GM21526 (cell line): ENCODE results near the gene KCNJ18.
"Not testable (repeated sequence)": the region's sequence is repeated elsewhere in the genome, so short reads cannot be mapped to it uniquely, and the experiment has no call there.

Experiments used
- ATAC-seq: cut with Tn5 transposase; IDR thresholded peaks from one replicate; pipeline ENCODE4 v1.9.1; 2021; ENCODE audit warnings: moderate library complexity; ENCODE audit not compliant: unreplicated experiment, low FRiP score

The KCNJ18 gene

GRCh38 chr17:21683897-21684296 is 8.4 kb upstream of the KCNJ18 start:
- ATAC-seq = not testable (repeated sequence)

DNA sequence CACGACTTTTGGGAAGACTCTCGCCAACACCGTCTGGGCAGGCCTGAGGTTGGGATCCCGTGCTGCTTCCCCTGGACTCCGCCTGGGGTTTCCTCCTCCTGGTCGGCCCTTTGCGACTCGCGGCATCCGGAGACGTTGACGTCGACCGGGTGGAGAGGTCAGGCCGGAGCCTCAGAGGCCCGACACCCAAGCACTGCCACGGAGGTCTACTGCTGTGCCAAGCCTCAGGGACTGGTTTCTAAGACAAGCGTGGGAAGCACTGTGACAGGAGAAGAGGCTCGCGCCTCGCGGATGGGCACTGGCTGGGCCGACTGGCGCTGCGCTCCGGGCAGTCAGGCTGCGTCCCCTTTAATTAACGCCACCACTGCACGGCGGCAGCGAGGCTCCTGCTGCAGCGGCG is 7.9 kb upstream of the KCNJ18 start:
- ATAC-seq = not testable (repeated sequence)

DNA sequence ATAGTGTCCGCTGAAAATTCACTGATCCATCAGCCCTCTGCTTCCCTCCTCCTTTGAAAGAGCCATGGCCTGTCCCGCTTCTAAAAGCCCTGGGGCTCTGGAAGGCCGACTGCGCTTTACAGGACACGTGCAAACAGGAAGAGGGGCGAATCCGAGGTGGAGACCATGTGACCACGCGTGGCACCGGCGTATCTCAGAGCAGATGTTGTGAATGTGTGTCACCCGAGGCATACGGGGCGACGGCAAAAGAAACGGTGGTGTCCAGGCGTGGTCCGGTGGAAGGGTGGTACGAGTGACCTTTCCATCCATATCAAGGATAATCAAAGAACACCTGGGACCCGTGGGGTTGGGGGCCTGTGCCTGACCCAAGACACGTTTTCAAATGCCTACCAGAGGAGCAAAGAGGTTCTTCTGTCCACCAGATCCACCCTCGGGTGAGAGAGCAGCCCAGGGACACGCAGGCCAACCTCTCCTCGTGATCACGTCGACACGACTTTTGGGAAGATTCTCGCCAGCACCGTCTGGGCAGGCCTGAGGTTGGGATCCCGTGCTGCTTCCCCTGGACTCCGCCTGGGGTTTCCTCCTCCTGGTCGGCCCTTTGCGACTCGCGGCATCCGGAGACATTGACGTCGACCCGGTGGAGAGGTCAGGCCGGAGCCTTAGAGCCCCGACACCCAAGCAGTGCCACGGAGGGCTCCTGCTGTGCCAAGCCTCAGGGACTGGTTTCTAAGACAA is 7.1 kb upstream of the KCNJ18 start:
- ATAC-seq = not testable (repeated sequence)

DNA sequence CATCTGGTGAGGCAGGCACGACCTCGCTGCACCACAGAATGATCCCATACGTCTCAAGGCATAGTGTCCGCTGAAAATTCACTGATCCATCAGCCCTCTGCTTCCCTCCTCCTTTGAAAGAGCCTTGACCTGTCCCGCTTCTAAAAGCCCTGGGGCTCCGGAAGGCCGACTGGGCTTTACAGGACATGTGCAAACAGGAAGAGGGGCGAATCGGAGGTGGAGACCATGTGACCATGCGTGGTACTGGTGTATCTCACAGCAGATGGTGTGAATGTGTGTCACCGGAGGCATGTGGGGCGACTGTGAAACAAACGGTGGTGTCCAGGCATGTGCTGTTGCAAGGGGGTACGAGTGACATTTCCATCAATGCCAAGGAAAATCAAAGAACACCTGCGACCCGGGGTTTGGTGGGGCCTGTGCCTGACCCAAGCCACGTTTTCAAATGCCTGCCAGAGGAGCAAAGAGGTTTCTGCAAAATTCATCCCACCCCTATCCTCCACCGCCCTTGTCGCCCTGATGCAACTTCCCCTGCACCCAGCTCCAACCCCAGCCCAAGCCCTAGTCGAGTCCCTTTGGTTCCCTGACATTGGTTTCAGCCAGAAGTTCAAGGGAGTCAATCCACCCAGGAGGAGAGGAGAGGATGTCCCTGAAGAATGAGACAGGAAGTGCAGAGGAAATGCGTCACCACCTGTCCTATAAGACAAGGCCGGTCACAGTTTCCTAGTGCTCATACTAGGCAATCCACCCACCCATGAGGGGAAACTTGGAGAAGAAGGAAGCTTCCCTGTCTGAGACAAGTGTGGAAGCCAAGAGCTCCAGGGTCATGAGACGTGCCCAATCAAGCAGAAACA is 5.9 kb upstream of the KCNJ18 start:
- ATAC-seq = no peak

DNA sequence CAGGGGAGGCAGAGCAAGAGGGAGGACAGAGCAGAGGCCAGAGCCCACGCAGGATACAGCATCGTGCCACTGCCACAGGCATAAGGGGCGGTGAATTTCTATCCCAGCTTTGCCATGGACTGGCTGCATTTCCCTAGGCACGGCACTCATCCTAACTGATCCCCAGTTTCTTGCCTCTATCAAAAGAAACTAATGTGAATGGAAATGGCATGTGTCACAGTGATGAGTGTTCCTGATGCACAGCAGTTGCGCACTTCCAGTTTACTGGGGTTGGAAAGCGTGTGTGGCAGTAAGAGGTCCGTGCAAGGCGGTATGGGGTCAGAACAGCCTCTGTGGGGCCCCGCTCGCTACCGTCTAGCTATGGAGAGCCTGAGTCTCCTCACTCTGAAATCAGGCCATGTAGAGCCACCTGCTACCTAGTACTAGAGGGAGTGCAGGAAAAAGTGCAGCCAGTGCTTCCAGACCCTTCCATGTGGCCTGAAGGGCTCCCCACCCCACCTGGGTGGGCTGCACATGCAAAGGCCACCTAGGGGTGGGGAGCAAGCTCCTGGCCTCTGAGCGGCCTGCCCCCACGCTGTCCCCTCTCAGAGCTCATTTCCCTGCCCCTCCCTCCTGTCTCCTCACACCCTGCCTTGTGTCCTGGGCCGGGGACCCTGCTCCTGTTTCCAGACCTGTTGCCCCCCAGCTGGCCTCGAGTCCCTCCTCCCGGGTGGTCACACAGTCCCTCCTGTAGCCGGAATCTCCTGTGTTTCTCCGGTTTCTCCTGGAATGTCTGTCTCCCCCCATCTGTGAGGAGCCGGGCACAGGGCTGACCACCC is 5.0 kb upstream of the KCNJ18 start:
- no peak for ATAC-seq

- no peak for ATAC-seq
These were observed 3.9 kb upstream of the KCNJ18 start for GRCh38 chr17:21688293-21688949.

DNA sequence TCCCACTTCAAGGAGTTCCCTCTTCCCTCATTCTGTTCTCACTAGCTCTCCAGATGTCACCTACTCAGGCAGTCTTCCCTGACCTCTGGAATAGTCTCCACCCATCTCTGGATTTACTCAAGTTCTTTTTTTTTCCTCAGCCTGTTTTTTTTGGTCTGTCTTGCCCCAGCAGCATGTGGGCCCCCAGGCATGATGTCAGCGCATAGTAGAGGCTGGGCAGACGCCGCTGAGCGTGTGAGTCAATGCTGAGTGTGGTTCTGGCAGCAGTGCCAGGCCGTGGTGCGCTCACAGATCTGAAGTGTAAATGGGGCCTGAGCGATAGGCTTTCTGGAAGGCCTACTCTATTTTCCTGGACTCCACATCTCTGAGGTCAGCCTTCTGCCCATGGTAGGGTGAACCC is 2.7 kb upstream of the KCNJ18 start:
- ATAC-seq = no peak

DNA sequence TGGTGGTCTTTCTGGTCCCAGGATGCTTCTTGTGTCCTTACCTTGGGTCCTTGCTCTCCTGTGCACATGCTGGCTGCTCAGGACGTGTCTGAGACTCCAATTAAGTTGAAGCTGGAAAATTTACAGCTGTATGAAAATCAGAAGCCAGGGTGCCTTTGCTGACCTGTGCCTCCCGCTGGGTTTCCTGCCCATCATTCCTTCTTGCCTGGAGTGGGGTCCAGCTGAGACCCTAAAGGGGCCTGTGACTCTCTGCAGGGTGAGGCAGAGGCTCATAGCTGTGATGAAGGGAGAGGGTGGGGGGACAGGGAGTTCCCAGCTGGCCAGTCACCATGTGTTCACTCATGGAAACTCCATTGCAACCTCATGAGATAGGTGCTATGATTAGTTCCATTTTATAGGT is 1.5 kb upstream of the KCNJ18 start:
- ATAC-seq = not testable (repeated sequence)

- ATAC-seq = not testable (repeated sequence)
These were observed 842 bp upstream of the KCNJ18 start for GRCh38 chr17:21691481-21691880.

- not testable (repeated sequence) for ATAC-seq
These were observed 362 bp downstream of the KCNJ18 start for GRCh38 chr17:21692704-21693065.

DNA sequence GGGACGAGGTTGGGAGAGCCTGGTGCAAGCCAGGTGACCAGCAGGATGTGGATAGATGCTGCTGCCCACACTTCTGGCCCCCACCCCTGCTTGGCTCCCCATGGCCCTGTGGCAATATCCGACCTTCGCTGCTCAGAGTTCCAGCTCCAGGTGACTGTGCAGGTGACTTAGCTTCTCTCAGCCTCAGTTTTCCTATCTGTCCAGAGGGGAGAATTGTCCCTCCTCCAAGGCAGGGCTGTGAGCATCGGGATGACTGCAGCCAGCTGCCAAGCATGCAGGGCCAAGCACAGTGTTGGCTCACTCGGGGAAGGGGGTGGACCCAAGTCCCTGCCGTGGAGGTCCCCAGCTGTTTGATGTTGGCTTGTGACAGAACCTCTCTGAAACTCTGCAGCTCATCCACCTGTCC is 1.1 kb downstream of the KCNJ18 start:
- ATAC-seq = not testable (repeated sequence)

GRCh38 chr17:21693937-21694336 is 1.6 kb downstream of the KCNJ18 start:
- ATAC-seq = not testable (repeated sequence)

DNA sequence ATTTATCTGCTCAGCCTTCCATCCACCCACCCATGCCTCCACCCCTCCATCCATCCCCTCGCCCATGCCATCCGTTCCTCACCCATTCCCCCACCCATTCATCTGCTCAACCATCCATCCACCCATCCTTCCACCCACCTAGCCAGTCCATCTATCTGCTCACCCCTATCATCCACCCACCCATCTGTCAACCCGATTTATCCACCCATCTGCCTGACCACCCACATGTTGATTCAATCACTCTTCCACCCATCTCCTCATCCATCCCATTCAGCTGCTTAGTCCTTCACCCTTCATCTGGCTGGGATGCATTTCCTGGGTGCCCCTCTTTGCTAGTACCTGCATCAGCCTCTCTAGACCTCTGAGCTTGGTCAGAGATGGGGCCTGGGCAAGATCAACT is 3.9 kb downstream of the KCNJ18 start:
- ATAC-seq = not testable (repeated sequence)

DNA sequence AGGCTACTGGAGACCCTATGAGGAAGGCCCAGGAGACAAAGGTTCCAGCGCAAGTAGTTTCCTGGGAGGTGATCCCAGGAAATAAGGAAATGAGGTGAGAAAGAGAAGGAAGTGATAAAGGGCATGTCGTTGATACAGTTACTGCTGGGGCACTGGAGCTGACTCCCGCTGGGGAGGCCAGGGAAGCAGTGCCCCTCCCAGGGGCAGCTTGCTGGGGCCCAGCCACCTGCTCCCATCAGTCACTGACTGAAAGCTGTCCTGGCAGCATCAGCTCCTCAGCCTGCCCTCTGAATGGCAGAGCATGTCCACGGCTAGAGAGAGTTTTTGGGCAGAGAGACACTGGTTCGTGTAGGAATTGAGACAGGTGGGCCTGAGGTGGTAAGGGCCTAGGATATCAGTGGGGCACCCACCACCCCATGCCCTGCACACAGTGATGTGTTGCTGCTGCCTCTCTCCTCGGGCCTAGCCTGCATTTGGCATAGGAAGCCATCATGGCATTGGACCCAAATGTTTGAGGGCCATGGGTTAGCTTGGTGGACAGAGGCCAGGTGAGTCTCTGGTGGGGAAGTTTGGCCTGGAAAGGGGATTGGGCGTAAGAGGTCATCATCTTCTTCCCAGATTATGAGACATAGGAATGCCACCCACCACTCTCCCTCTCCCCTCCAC is 4.7 kb downstream of the KCNJ18 start:
- ATAC-seq = not testable (repeated sequence)

- ATAC-seq = not testable (repeated sequence)
These were observed 5.2 kb downstream of the KCNJ18 start for GRCh38 chr17:21697508-21697860.

DNA sequence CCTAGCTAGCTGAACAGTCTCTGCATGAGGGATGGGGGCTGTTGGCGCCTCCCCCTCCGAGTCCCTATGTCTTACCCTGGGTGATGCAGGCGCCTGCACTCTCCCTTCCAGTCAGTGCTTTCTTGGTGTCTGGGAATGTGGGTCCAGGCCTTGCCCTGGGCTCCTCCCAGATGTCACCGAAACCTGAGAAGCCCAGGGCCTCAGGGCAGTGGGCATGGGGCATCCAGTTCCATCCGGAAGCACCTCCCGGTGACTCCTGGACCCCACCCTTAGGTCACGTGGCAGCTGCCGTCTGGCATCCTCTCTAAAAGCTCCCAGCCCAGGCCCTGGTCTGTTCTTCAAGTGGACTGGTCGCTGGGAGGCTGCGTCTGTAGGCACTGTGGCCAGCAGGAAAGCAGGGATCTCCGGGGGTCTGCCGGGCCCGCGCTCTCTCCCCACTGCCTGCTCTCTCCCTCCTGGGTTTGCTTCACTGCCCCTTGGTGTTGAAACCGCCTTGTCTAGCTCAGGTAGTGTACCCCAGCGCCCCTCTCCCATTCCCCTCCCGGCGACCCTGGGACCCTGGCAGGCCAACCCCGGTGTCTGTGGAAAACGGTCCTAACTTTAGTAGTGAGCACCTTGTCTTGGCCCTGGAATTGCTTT is 6.2 kb downstream of the KCNJ18 start:
- not testable (repeated sequence) for ATAC-seq

GRCh38 chr17:21699124-21699523 is 6.8 kb downstream of the KCNJ18 start:
- ATAC-seq = not testable (repeated sequence)

- not testable (repeated sequence) for ATAC-seq
These were observed 7.4 kb downstream of the KCNJ18 start for GRCh38 chr17:21699573-21700236.

DNA sequence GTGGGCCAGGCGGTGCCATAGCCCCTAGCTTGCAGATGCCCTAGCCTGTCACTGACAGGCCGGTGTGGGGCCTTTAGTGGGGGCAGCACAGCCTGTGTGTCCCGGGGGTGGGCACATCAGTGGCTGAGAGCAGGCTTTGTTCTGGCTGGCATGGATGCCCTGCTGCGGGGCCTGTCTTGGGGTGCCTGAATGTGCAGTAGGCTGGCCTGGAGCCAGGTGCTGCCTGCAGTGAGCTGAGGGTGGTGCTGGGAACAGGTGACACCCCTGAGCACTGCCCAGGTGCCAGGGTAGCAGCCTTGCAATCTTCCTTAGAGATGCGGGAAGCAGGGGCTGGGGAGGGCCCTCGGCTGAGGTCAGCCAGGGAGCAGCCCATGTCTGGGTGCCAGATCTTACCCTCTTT is 8.8 kb downstream of the KCNJ18 start:
- ATAC-seq = not testable (repeated sequence)
